ENCODE data around the gene DLG5. TPM values are rescaled to one million over a fixed set of nuclear protein-coding genes. Genes with fewer than 3 reads are reported as not detected.

The DLG5 gene
- total and polyA plus RNA-seq, 9 of the 15 experiments (the other 6 are each of a cell fraction or from before 2014, with no cell fraction given) = 1.4 to 26.8 (median 11.2) TPM

GRCh38 chr10:77872151-77872946, 54.2 kb downstream of the DLG5 start (continued):
- TF ChIP-seq RBM22 (IDR thresholded peaks at IDR 0.05; ENCODE audit: low read depth, low read length, poor library complexity, severe bottlenecking) = no peak
- TF ChIP-seq PRMT5 (CRISPR knock-in tag; IDR thresholded peaks at IDR 0.05) = no peak
- TF ChIP-seq SMARCB1 (IDR thresholded peaks at IDR 0.05; ENCODE audit: insufficient read length, low read depth) = no peak
- no peak for TF ChIP-seq ZEB2 (IDR thresholded peaks at IDR 0.05)
- TF ChIP-seq ZC3H11A (IDR thresholded peaks at IDR 0.05; ENCODE audit: low read depth, low read length) = no peak
- no peak for TF ChIP-seq RBM15 (IDR thresholded peaks at IDR 0.05; ENCODE audit: insufficient read depth, low read length)
- no peak for TF ChIP-seq ZNF436 (CRISPR knock-in tag; IDR thresholded peaks at IDR 0.05)

- POLR2A ChIA-PET = interaction anchor here (0.7 to 2.0 kb wide), 5 partner anchors 8 to 153 kb away, joined by 3 to 8 read pairs (median 4); no protein-coding TSS in a partner anchor
- intact Hi-C loops (cut with micrococcal nuclease) = no loop called here
- TF ChIP-seq GATA2 (CRISPR knock-in tag; IDR thresholded peaks at IDR 0.05) (no peak), ZNF239 (CRISPR knock-in tag; IDR thresholded peaks at IDR 0.05) (no peak), JUND (IDR thresholded peaks at IDR 0.05; ENCODE audit: borderline replicate concordance, low read depth, low read length) (no peak), JUND (tag; IDR thresholded peaks at IDR 0.05; ENCODE audit: borderline replicate concordance, low read depth, low read length) (no peak), RBM17 (IDR thresholded peaks at IDR 0.05; ENCODE audit: borderline replicate concordance, low read depth, low read length) (no peak), ARHGAP35 (IDR thresholded peaks at IDR 0.05; ENCODE audit: partially characterized antibody) (no peak), NBN (IDR thresholded peaks at IDR 0.05; ENCODE audit: low read depth) (no peak), ZNF12 (CRISPR knock-in tag; IDR thresholded peaks at IDR 0.05) (no peak)
These were observed 56.7 kb downstream of the DLG5 start for GRCh38 chr10:77869626-77870420.

More at GRCh38 chr10:77869626-77870420, 56.7 kb downstream of the DLG5 start:
- H3K9me3 ChIP-seq (replicated peaks; ENCODE audit: control insufficient read depth, insufficient read depth, low read depth, low read length) = no peaks in the 10 kb centered on the region
- H3K4me3 ChIP-seq = no peak overlapping the region
- CTCF ChIA-PET (ENCODE audit: low intra/inter-chr PET ratio) = no interaction called here
- peaks cover 10% of the 10 kb centered on the region for H4K20me1 ChIP-seq (replicated peaks; ENCODE audit: control insufficient read depth, insufficient read depth, low read length)
- ATAC-seq = no peak
- H3K4me1 ChIP-seq (replicated peaks in 1 of 2; ENCODE audit: control insufficient read depth in 2 of 2, insufficient read depth in 2 of 2, low read length in 2 of 2) = peaks cover 7 to 12% of the 10 kb centered on the region in 2 experiments; a peak in 3 of 5 replicates
- no peak overlapping the region for H3K27ac ChIP-seq (ENCODE audit: extremely low read depth, low read depth, low read length)
- peaks cover 29% of the 10 kb centered on the region; the same call in 2 of the 3 replicates for H3K36me3 ChIP-seq (ENCODE audit: control insufficient read depth, insufficient read depth, low read length)
- in situ Hi-C loops (cut with MboI) = no loop called here
- H3K9ac ChIP-seq (ENCODE audit: insufficient read depth in 1 of 2, low read depth in 2 of 2, low read length in 2 of 2) = no peak overlapping the region
- DNase-seq (ENCODE audit: extremely low read depth in 1 of 4, low spot score in 3 of 4) = no peak
- WGBS (ENCODE audit: insufficient coverage, low coverage, missing lambda C conversion rate) = 71% methylated on average over 4 of the region's 4 CpGs
- BruUV-seq (replicated peaks) = no TSS peak
- H3K9me1 ChIP-seq (ENCODE audit: control insufficient read depth, insufficient read depth, low read length) = peaks cover 7% of the 10 kb centered on the region
- H3K79me2 ChIP-seq (ENCODE audit: control insufficient read depth, insufficient read depth, low read length) = peaks cover 7% of the 10 kb centered on the region; the same call in 1 of the 3 replicates
- H3K4me2 ChIP-seq (ENCODE audit: insufficient read depth, low read length) = no peak overlapping the region
- no peak overlapping the region for H2AFZ ChIP-seq (ENCODE audit: low read depth, low read length)
- H3K27me3 ChIP-seq (ENCODE audit: control insufficient read depth in 2 of 2, insufficient read depth in 2 of 2, low read length in 2 of 2) = no peaks in the 10 kb centered on the region
- no peak for FAIRE-seq
